ENCODE data around the gene IFNLR1.

- TF ChIP-seq EZH2 (optimal IDR thresholded peaks at IDR 0.05; ENCODE audit: low read depth, low read length): no peak
- no peak for TF ChIP-seq CTCF (IDR thresholded peaks at IDR 0.05; ENCODE audit: low read length)
- no peak for TF ChIP-seq EZH2phosphoT487 (IDR thresholded peaks at IDR 0.05; ENCODE audit: low read length)
Measured at GRCh38 chr1:24207709-24208108, 20.6 kb upstream of the IFNLR1 start.

Data from MM.1S (cell line).